Stomach (tissue), 4 donors: Measurements from ENCODE around the gene IZUMO2.
"Not testable (repeated sequence)": the region's sequence is repeated elsewhere in the genome, so short reads cannot be mapped to it uniquely, and the experiment has no call there.

Experiments used
- CTCF ChIP-seq, 7 experiments: fragments of 450-650 bp in 4 of 7; fragments of 200-600 bp in 3 of 7; sonication (generic) in 3 of 7; IDR thresholded peaks; one replicate each; pipeline ENCODE4 v1.5.1; 2016 to 2019; ENCODE audit warnings: antibody characterized with exemption in 7 of 7, control low read depth in 2 of 7, mild to moderate bottlenecking in 1 of 7
- POLR2AphosphoS5 ChIP-seq, 3 donors: sonication (generic); formaldehyde crosslinking; IDR thresholded peaks; one replicate each; pipeline ENCODE4 v1.6.1; 2016; ENCODE audit warnings: antibody characterized with exemption in 3 of 3

DNA sequence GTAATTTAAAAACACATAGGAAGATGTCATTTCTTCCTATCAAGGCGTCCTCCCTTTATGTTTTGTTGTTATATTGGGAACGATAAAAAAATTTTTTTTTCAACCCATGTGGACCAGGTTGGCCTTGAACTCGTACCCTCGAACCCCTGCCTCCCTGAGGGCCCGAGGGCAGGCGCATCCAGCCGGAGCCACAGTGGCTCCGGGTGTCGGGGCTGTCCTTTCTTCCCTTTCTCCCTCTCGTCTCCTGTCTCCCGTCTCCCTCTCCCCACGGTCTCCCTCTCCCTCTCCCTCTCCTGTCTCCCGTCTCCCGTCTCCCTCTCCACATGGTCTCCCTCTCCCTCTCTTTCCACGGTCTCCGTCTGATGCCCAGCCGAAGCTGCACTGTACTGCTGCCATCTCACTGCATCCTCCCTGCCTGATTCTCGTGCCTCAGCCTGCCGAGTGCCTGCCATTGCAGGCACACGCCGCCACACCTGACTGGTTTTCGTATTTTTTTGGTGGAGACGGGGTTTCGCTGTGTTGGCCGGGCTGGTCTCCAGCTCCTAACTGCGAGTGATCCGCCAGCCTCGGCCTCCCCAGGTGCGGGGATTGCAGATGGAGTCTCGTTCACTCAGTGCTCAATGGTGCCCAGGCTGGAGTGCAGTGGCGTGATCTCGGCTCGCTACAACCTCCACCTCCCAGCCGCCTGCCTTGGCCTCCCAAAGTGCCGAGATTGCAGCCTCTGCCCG lies 22.8 kb downstream of the IZUMO2 start:
- TF ChIP-seq POLR2AphosphoS5, CTCF (IDR thresholded peaks at IDR 0.05): not testable (repeated sequence)
